Breast epithelium (tissue), 4 donors: ENCODE results near the gene DOK1. TPM values are rescaled to one million over a fixed set of nuclear protein-coding genes. Genes with fewer than 3 reads are reported as not detected.
A peak's percentile ranks its signal among the peaks of the same experiment; 100 is the strongest.

ENCODE experiments used
- DNase-seq, 2 donors: peaks; one replicate each; pipeline ENCODE4 v3.0.0-alpha.2; 2019; ENCODE audit warnings: low spot score in 2 of 2
- H3K27ac ChIP-seq, 2 donors: fragments of 200-600 bp; sonication (generic) in 1 of 2; one replicate each; pipeline ENCODE4 v1.5.1; 2016 to 2019; ENCODE audit warnings: mild to moderate bottlenecking in 1 of 2
- H3K27me3 ChIP-seq, 2 donors: fragments of 200-600 bp; sonication (generic) in 1 of 2; one replicate each; pipeline versions ENCODE4 v1.5.1 to v1.6.0; 2017 to 2019; ENCODE audit warnings: control low read depth in 1 of 2, mild to moderate bottlenecking in 1 of 2
- H3K36me3 ChIP-seq: fragments of 200-600 bp; one replicate; pipeline ENCODE4 v1.5.1; 2019
- H3K4me1 ChIP-seq, 2 donors: fragments of 200-600 bp; sonication (generic); one replicate each; pipeline ENCODE4 v1.5.1; 2016 to 2019; ENCODE audit warnings: control low read depth in 1 of 2
- H3K4me3 ChIP-seq, 3 donors: fragments of 200-600 bp; sonication (generic); 1 replicate in 2 of 3; 2 replicates in 1 of 3; pipeline ENCODE4 v1.5.1; 2016 to 2019; ENCODE audit warnings: mild to moderate bottlenecking in 3 of 3, moderate library complexity in 2 of 3
- H3K9me3 ChIP-seq, 2 donors: fragments of 200-600 bp; sonication (generic) in 1 of 2; one replicate each; pipeline ENCODE4 v1.5.1; 2016 to 2019; ENCODE audit warnings: control low read depth in 1 of 2
- POLR2A ChIP-seq: fragments of 450-650 bp; IDR thresholded peaks from one replicate; pipeline ENCODE4 v1.6.1; 2016; ENCODE audit warnings: antibody characterized with exemption, mild to moderate bottlenecking, moderate library complexity
- POLR2AphosphoS5 ChIP-seq, 3 donors: sonication (generic); formaldehyde crosslinking; IDR thresholded peaks; one replicate each; pipeline ENCODE4 v1.6.1; 2017; ENCODE audit warnings: antibody characterized with exemption in 3 of 3
- intact Hi-C: fragments of 100-400 bp; cut with DNase I; formaldehyde crosslinking; loops from one replicate; pipeline ENCODE4 v1.15.1; 2023; ENCODE audit warnings: low total_unique reads
- total RNA-seq, 3 donors: library from RNA; depleted of rRNA; stranded (reverse); fragments of >200 nt; gene quantifications; one replicate each; pipeline ENCODE4 v1.1.0, GENCODE V29; 2016
- TF ChIP-seq, protein P1 (sequence below), 3 donors: fragments of 450-650 bp; IDR thresholded peaks; one replicate each; pipeline ENCODE4 v1.5.1; 2016 to 2017; ENCODE audit warnings: antibody characterized with exemption in 3 of 3, mild to moderate bottlenecking in 3 of 3, moderate library complexity in 3 of 3

The DOK1 gene
- total RNA-seq = 10 to 100 TPM; 11.0 to 33.3 (median 13.1) TPM

DNA sequence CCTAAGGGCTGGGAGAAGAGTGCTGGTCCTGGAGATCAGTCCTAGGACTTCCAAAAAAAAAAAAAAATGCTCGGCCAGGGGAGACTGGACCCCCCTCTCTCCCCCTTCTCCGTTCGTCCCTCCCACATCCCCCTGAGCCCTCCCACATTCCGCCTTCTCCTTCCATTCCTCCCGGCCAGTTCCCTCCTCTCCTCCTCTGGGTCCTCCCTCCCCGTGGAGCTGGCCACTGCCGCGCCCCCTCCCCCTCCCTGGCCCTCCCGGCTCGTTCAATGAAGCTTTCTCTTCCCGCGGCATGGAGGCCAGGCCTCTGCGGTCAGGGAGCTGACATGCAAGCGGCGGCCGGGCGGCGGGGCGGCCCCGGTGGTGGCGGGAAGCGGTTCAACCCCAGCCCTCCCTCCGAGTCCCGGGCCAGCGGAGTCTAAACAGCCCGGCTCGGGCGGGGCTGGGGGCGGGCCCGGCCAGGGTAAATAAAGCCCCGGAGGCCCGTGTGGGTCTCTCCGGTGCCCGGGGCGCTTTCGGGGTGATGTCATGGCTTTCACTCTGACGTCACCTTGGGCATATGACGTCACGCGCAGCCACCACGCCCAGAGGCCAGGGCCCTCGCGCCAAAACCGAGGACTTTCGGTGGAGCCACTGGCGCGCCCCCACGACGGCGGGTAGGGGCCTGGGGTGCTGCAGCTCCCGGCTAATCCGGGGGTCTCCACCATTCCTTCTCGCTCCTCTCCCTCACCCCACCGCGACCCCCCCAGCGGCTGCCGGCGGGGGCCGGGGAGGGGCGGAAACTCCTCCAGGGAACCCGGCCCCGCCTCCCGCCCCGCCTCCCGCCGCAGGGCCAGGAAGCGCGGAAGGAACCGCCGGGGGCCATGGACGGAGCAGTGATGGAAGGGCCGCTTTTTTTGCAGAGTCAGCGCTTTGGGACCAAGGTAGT, at the start of gene DOK1, which contains the start of gene LOXL3:
Gene DOK1, plus strand, starts transcription at position 829 of the 928 bp plus-strand sequence. Its CDS starts 35 bp downstream, at position 864.
Gene LOXL3, minus strand, starts transcription at position 51 of the 928 bp plus-strand sequence. CDS start 1,308 bp downstream, outside the sequence.
- intact Hi-C loops = loop anchor here (5.0 kb wide), 2 partner anchors 563 to 1167 kb away; partner anchors contain the start of gene ALMS1
- peak; percentile 63 to 70 for DNase-seq
- no peaks in the 10 kb centered on the region for H3K36me3 ChIP-seq
- TF ChIP-seq POLR2AphosphoS5 (IDR thresholded peaks at IDR 0.05) = peak in 1 of 3 donors; percentile 11
- TF ChIP-seq, protein P1, sequence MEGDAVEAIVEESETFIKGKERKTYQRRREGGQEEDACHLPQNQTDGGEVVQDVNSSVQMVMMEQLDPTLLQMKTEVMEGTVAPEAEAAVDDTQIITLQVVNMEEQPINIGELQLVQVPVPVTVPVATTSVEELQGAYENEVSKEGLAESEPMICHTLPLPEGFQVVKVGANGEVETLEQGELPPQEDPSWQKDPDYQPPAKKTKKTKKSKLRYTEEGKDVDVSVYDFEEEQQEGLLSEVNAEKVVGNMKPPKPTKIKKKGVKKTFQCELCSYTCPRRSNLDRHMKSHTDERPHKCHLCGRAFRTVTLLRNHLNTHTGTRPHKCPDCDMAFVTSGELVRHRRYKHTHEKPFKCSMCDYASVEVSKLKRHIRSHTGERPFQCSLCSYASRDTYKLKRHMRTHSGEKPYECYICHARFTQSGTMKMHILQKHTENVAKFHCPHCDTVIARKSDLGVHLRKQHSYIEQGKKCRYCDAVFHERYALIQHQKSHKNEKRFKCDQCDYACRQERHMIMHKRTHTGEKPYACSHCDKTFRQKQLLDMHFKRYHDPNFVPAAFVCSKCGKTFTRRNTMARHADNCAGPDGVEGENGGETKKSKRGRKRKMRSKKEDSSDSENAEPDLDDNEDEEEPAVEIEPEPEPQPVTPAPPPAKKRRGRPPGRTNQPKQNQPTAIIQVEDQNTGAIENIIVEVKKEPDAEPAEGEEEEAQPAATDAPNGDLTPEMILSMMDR (IDR thresholded peaks at IDR 0.05) = no peak
- no peak for TF ChIP-seq POLR2A
- peak within 1 kb of the TSS; percentile 80 to 87 for H3K27ac ChIP-seq
- H3K9me3 ChIP-seq = no peaks in the 10 kb centered on the region
- no peaks in the 10 kb centered on the region for H3K27me3 ChIP-seq
- peak within 1 kb of the TSS; percentile 73 to 83 (median 73) for H3K4me3 ChIP-seq
- no peaks in the 10 kb centered on the region for H3K4me1 ChIP-seq

- DNase-seq = no peak
- intact Hi-C loops = no loop called here
- peak overlapping the region in 1 of 2 donors; percentile 42 for H3K27ac ChIP-seq
- TF ChIP-seq, protein P1 (IDR thresholded peaks at IDR 0.05) = no peak
- no peak for TF ChIP-seq POLR2AphosphoS5 (IDR thresholded peaks at IDR 0.05)
- TF ChIP-seq POLR2A = no peak
- peaks cover 0 to 19% of the 10 kb centered on the region in 2 donors for H3K4me1 ChIP-seq
- H3K4me3 ChIP-seq = peak overlapping the region in 2 of 3 donors; percentile 16 to 87
- H3K9me3 ChIP-seq = no peaks in the 10 kb centered on the region
- no peaks in the 10 kb centered on the region for H3K36me3 ChIP-seq
- no peaks in the 10 kb centered on the region for H3K27me3 ChIP-seq
Measured at GRCh38 chr2:74505448-74506246, 48.9 kb upstream of the DOK1 start.

DNA sequence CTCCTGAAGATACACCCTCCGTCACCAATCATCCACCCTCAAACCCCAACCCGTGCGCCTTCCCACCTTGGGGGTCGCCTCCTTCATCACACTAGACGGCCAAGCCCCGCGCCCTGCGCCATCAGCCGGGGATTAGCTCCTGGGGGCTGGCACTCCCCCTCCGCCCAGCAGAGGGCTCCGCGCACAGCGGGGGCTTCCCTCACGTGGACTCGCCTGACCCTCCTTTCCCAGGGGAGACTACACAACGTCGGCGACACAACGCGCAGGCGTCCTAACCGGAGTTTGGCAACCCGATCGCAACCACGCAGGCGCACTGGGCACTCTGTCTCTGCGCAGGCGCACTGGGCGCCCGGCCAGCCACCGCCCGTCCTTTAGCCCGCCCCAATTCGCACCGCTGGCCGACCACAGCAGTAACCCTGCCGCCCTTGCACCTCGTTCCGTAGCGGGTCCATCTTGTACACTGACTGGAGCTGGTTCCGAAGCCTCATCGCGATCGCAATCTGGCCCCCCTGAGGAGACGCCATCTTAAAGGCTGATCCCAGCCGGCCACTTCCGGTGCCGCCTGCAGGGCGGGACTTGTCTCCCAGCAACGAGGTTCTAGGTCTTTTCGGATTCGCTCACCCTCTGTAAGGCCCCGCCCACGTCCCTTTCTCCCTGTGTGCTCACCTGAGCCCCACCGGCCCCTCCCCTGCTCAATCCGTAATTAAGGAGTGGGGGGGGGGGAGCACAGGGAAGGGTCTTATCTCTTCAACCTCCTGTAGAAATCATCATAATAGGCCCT, 47.2 kb upstream of the DOK1 start, which contains the start of gene PCGF1:
Gene PCGF1, minus strand, starts transcription at position 551 of the 781 bp plus-strand sequence. Its CDS starts 27 bp downstream, at position 524.
- peaks cover 0 to 5% of the 10 kb centered on the region in 2 donors for H3K27me3 ChIP-seq
- H3K36me3 ChIP-seq = no peaks in the 10 kb centered on the region
- H3K4me3 ChIP-seq = peak within 1 kb of the TSS; percentile 63 to 87 (median 82)
- TF ChIP-seq, protein P1 (IDR thresholded peaks at IDR 0.05) = peak in 1 of 3 donors; percentile 17
- TF ChIP-seq POLR2A (peak; percentile 13), POLR2AphosphoS5 (IDR thresholded peaks at IDR 0.05) (peak; percentile 89 to 95 (median 94))
- H3K9me3 ChIP-seq = no peaks in the 10 kb centered on the region
- H3K4me1 ChIP-seq = peaks cover 0 to 19% of the 10 kb centered on the region in 2 donors
- intact Hi-C loops = no loop called here
- DNase-seq = peak; percentile 98 to 99
- peak within 1 kb of the TSS; percentile 99 for H3K27ac ChIP-seq

- TF ChIP-seq POLR2A (no peak), POLR2AphosphoS5 (IDR thresholded peaks at IDR 0.05) (no peak)
- intact Hi-C loops = no loop called here
- Histone ChIP-seq H3K4me3 (peak overlapping the region; percentile 63 to 87 (median 82)), H3K27me3 (peaks cover 1 to 12% of the 10 kb centered on the region in 2 donors), H3K36me3 (no peaks in the 10 kb centered on the region), H3K9me3 (no peaks in the 10 kb centered on the region), H3K27ac (peak overlapping the region; percentile 99), H3K4me1 (peaks cover 0 to 19% of the 10 kb centered on the region in 2 donors)
- DNase-seq = peak in 1 of 2 donors; percentile 37
Measured at GRCh38 chr2:74507926-74508520, 46.5 kb upstream of the DOK1 start.
